Smooth muscle cell (in vitro differentiated cells): ENCODE results near the gene MMP24. TPM values are rescaled to one million over a fixed set of nuclear protein-coding genes. Genes with fewer than 3 reads are reported as not detected.

Source experiments
- DNase-seq: peaks from one replicate; lab custom pipeline; 2025; ENCODE audit not compliant: unreplicated experiment; lab: John Stamatoyannopoulos, UW
- H2AFZ ChIP-seq: fragments of 200-600 bp; sonication (generic); 2 replicates; pipeline ENCODE4 v1.6.0; 2016; ENCODE audit warnings: antibody characterized with exemption, low read depth, mild to moderate bottlenecking
- H3F3A ChIP-seq: fragments of 200-600 bp; sonication (generic); 2 replicates; pipeline ENCODE4 v1.6.0; 2017; ENCODE audit warnings: antibody characterized with exemption, low read depth
- H3K27ac ChIP-seq: fragments of 200-600 bp; sonication (generic); 2 replicates; pipeline ENCODE4 v1.5.1; 2016; ENCODE audit warnings: low read depth, mild to moderate bottlenecking
- H3K27me3 ChIP-seq: fragments of 200-600 bp; sonication (generic); 2 replicates; pipeline ENCODE4 v1.6.1; 2016; ENCODE audit warnings: low read depth, mild to moderate bottlenecking
- H3K36me3 ChIP-seq: fragments of 200-600 bp; sonication (generic); 2 replicates; pipeline ENCODE4 v1.5.1; 2016; ENCODE audit warnings: low read depth
- H3K4me1 ChIP-seq: fragments of 200-600 bp; sonication (generic); 2 replicates; pipeline ENCODE4 v1.5.1; 2016; ENCODE audit warnings: low read depth
- H3K4me2 ChIP-seq: fragments of 200-600 bp; sonication (generic); 2 replicates; pipeline ENCODE4 v1.6.0; 2016; ENCODE audit warnings: mild to moderate bottlenecking
- H3K4me3 ChIP-seq: fragments of 200-600 bp; sonication (generic); 2 replicates; pipeline ENCODE4 v1.5.1; 2016; ENCODE audit warnings: mild to moderate bottlenecking
- H3K79me2 ChIP-seq: fragments of 200-600 bp; sonication (generic); 2 replicates; pipeline ENCODE4 v1.6.0; 2016; ENCODE audit warnings: low read depth, mild to moderate bottlenecking
- H3K9ac ChIP-seq: fragments of 200-600 bp; sonication (generic); 2 replicates; pipeline ENCODE4 v1.6.0; 2016; ENCODE audit warnings: low read depth
- H3K9me3 ChIP-seq: fragments of 200-600 bp; sonication (generic); replicated peaks from 2 replicates; pipeline ENCODE4 v1.5.1; 2016; ENCODE audit warnings: low read depth
- H4K20me1 ChIP-seq: fragments of 200-600 bp; sonication (generic); 2 replicates; pipeline ENCODE4 v1.6.0; 2016; ENCODE audit warnings: low read depth
- WGBS: methylation state at CpG from one replicate; pipeline ENCODE4 v1.1.7; 2016; ENCODE audit warnings: low lambda C conversion rate; 5-methylcytosine and 5-hydroxymethylcytosine counted together
- polyA plus RNA-seq: library from polyadenylated mRNA; unstranded; fragments of >200 nt; fragmentation: Nextera tagmentation; extraction: Ambion mirVana; gene quantifications from 2 replicates; pipeline ENCODE4 v1.2.1, GENCODE V29; 2016
- total RNA-seq: library from RNA; depleted of rRNA; stranded (reverse); fragments of >200 nt; gene quantifications from 2 replicates; pipeline ENCODE4 v1.2.3, GENCODE V29; 2014
- TF ChIP-seq, protein P1 (sequence below): fragments of 200-600 bp; sonication (generic); IDR thresholded peaks from 2 replicates; pipeline ENCODE4 v1.5.1; 2017; ENCODE audit warnings: borderline replicate concordance, mild to moderate bottlenecking, antibody characterized with exemption; ENCODE audit not compliant: insufficient read depth, poor library complexity, severe bottlenecking

The MMP24 gene
- total and polyA plus RNA-seq, 2 experiments from 2014 or later = 0.03 to 0.09 TPM

DNA sequence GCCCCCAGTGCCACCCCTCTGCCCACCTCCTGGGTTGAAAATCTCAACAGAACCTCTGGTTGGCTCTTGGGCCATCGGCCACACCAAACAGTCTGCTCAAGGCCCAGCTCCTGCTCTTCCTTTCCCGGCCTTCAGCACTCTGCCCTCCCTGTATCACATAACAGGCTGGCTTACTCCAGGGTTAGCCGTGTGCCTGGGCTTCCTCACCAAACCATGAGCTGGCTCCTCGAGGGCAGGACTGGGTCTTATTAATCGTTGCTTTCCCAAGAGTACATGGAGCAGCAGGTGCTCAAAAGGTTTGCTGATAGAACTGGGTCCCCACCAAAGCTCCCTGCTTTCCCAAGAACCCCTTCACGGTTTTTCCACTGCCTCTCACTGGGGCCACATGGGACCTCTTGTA is 78.5 kb downstream of the MMP24 start:
- H3K4me2 ChIP-seq = peak overlapping the region; percentile 75
- H2AFZ ChIP-seq = no peak overlapping the region

DNA sequence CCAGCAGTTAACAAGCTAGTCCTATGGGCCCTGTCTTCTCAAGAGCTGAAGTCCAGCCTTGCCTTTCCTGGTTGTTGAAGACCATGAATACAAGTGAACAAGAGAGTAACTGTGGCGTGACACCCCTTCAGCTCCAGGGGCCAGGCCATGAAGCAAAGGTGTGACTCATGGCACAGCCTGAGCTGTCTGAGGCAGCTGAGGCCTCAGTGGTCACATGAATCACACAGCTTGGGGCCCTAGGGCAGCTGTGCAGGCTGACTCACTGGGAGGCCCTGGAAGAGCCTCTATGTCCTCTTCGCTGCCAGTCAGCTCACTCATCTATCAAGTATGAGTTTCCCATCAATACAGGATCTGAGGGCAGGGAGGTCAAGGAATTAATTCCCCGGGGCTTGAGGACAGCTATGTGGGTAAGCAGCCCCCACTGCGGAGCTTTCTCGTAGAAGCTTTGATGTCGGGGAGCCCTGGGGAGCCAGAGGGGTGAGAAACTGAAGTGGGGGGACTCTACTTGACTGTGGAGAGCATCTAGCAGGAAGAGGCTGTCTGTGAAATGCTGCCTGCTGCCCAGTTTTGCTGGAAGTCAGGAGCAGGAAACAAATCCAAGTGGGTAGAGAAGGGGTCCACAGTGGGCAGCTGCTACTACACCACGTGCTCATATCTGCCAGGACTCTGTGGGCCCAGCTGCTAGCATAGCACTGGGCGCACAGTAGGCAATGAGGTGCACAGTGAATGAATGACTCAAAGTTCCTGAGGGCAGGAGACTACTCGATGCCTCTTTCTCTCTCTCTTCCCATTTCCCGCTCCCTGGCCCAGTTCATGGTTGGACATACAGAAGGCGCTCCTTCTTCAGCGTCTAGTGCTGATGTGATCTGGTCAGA is 79.4 kb downstream of the MMP24 start:
- Histone ChIP-seq H3K9ac (peak overlapping the region; percentile 90), H3K27ac (peak overlapping the region; percentile 99), H3K79me2 (no peaks in the 10 kb centered on the region), H3F3A (peaks cover 23% of the 10 kb centered on the region), H3K4me3 (no peak overlapping the region), H4K20me1 (no peaks in the 10 kb centered on the region), H3K4me1 (peaks cover 14% of the 10 kb centered on the region), H3K9me3 (no peaks in the 10 kb centered on the region), H2AFZ (no peak overlapping the region), H3K36me3 (no peaks in the 10 kb centered on the region), H3K27me3 (no peaks in the 10 kb centered on the region), H3K4me2 (peak overlapping the region; percentile 75)
- 42% methylated on average over 12 of the region's 12 CpGs for WGBS
- peak; percentile 66 for DNase-seq
- TF ChIP-seq, protein P1, sequence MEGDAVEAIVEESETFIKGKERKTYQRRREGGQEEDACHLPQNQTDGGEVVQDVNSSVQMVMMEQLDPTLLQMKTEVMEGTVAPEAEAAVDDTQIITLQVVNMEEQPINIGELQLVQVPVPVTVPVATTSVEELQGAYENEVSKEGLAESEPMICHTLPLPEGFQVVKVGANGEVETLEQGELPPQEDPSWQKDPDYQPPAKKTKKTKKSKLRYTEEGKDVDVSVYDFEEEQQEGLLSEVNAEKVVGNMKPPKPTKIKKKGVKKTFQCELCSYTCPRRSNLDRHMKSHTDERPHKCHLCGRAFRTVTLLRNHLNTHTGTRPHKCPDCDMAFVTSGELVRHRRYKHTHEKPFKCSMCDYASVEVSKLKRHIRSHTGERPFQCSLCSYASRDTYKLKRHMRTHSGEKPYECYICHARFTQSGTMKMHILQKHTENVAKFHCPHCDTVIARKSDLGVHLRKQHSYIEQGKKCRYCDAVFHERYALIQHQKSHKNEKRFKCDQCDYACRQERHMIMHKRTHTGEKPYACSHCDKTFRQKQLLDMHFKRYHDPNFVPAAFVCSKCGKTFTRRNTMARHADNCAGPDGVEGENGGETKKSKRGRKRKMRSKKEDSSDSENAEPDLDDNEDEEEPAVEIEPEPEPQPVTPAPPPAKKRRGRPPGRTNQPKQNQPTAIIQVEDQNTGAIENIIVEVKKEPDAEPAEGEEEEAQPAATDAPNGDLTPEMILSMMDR = no peak

More for the DNA sequence above, 78.5 kb downstream of the MMP24 start:
- Histone ChIP-seq H3K79me2 (no peaks in the 10 kb centered on the region), H3F3A (peaks cover 23% of the 10 kb centered on the region), H3K9me3 (no peaks in the 10 kb centered on the region), H3K27ac (peak overlapping the region; percentile 99), H3K4me1 (peaks cover 14% of the 10 kb centered on the region), H3K36me3 (no peaks in the 10 kb centered on the region), H3K4me3 (no peak overlapping the region), H3K27me3 (no peaks in the 10 kb centered on the region), H3K9ac (peak overlapping the region; percentile 90), H4K20me1 (no peaks in the 10 kb centered on the region)
- TF ChIP-seq, protein P1 = no peak
- 90% methylated on average over 6 of the region's 6 CpGs for WGBS
- no peak for DNase-seq

DNA sequence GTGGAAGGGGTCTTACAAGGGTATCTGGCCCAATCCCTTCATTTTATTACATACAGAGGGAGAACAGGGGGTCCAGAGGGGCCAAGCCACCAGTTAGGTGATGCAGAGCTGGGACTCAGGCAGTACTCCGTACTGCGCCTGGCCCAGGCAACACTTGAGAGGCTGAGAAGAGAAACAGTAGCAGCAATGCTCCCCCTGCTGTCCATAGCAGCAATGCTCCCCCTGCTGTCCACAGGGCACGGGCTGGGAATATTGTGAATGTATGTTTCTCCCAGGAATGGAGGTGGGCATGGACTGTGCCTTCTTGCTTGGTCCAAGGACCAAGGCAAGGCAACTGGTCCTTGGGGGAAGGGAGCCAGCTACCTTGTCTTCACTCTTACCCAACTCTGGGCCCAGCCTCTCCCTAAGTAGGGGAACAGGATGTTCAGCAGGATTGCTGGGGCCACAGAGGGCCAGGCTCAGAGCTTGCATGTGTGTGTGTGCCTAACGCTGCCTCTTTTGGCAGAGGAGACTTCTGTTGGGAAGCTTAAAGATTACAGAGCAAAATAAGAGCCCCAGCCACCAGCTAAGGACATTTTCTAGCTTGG is 80.5 kb downstream of the MMP24 start:
- no peak overlapping the region for H2AFZ ChIP-seq
- WGBS = 46% methylated on average over 4 of the region's 4 CpGs
- DNase-seq = peak; percentile 15
- no peaks in the 10 kb centered on the region for H3K36me3 ChIP-seq
- H3K79me2 ChIP-seq = no peaks in the 10 kb centered on the region
- H3K27me3 ChIP-seq = no peaks in the 10 kb centered on the region
- no peaks in the 10 kb centered on the region for H3K9me3 ChIP-seq
- peak overlapping the region; percentile 64 for H3K4me2 ChIP-seq
- H3F3A ChIP-seq = peaks cover 23% of the 10 kb centered on the region
- H4K20me1 ChIP-seq = no peaks in the 10 kb centered on the region
- H3K4me1 ChIP-seq = peaks cover 19% of the 10 kb centered on the region
- no peak overlapping the region for H3K4me3 ChIP-seq
- TF ChIP-seq, protein P1 = peak; percentile 57
- H3K9ac ChIP-seq = peak overlapping the region; percentile 72
- peak overlapping the region; percentile 99 for H3K27ac ChIP-seq
